Astrocyte of the spinal cord (primary cell): ENCODE results near the gene OR2T5.
"Not testable (repeated sequence)": the region's sequence is repeated elsewhere in the genome, so short reads cannot be mapped to it uniquely, and the experiment has no call there.

Experiments
- DNase-seq: peaks from one replicate; pipeline ENCODE4 v3.0.0; 2011; ENCODE audit warnings: low read depth, low spot score
- H3K4me3 ChIP-seq: 2 replicates; pipeline ENCODE4 v1.5.1; 2011; ENCODE audit warnings: low read depth, mild to moderate bottlenecking, low read length, moderate library complexity
- in situ Hi-C: cut with HindIII; loops from 2 replicates; pipeline ENCODE4 v1.10.0; 2017; ENCODE audit warnings: low sequenced_read_pairs

OR2T5 gene

DNA sequence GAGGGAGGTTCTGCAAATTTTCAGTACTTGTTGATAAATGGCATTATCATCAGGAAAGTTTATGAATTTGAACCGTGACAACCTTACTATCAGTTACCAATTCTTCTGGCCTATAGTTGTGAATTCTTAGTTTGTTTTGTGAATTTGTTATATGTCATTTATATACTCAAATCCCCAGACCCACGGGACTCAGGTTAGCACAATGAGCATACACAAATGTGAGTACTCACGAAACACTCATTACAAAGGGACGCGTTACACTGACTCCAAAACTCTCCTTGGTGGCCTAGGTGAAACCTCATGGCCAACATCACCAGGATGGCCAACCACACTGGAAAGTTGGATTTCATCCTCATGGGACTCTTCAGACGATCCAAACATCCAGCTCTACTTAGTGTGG lies at the start of gene OR2T5:
Gene OR2T5 (plus strand): TSS at position 301 of the 400 bp plus-strand sequence. CDS start 0 bp downstream, at position 301.
- in situ Hi-C loops, H3K4me3 ChIP-seq, DNase-seq: not testable (repeated sequence)

GRCh38 chr1:248438668-248439067 lies 49.7 kb upstream of the OR2T5 start:
- DNase-seq, in situ Hi-C loops, H3K4me3 ChIP-seq: not testable (repeated sequence)

- DNase-seq, H3K4me3 ChIP-seq, in situ Hi-C loops: not testable (repeated sequence)
Measured at GRCh38 chr1:248439283-248439682, 49.1 kb upstream of the OR2T5 start.

DNA sequence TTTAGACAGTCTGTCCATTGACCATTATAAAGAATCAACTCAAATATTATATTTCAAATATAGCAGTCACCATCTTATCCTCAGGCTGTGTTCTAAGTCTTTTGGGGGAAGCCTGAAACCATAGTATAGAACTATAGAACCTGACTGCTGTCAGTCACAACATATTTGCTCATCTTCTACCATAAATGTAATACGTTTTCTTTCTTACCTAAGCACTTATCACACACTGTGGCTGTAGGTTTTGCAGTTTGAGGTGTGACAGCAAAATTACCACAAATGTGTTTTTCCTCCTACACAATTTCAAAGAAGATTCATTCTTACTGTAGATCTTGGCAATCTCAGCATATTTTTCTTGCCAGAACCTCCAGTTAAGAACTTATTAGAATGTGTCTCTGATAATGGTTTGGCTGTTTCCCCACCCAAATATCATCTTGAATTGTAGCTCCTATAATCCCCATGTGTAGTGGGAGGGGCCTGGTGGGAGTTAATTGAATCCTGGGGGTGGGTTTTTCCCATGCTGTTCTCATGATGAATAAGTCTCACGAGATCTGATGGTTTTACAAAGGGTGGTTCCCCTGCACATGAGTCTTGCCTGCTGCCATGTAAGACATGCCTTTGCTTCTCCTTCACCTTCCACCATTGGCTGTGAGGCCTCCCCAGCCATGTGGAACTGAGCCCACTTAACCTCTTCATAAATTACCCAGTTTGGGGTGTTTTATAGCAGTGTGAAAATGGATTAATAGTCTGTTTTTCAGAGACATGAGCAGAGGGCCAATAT lies 45.7 kb upstream of the OR2T5 start:
- H3K4me3 ChIP-seq, in situ Hi-C loops, DNase-seq: not testable (repeated sequence)

GRCh38 chr1:248444603-248445002 lies 43.8 kb upstream of the OR2T5 start:
- H3K4me3 ChIP-seq, in situ Hi-C loops, DNase-seq: not testable (repeated sequence)

- in situ Hi-C loops, H3K4me3 ChIP-seq: not testable (repeated sequence)
Measured at GRCh38 chr1:248445399-248445798, 43.0 kb upstream of the OR2T5 start, which contains the start of gene OR2T2. Gene OR2T2, plus strand, starts transcription at chr1:248445637. Its CDS starts 7,161 bp downstream, at chr1:248452798.

DNA sequence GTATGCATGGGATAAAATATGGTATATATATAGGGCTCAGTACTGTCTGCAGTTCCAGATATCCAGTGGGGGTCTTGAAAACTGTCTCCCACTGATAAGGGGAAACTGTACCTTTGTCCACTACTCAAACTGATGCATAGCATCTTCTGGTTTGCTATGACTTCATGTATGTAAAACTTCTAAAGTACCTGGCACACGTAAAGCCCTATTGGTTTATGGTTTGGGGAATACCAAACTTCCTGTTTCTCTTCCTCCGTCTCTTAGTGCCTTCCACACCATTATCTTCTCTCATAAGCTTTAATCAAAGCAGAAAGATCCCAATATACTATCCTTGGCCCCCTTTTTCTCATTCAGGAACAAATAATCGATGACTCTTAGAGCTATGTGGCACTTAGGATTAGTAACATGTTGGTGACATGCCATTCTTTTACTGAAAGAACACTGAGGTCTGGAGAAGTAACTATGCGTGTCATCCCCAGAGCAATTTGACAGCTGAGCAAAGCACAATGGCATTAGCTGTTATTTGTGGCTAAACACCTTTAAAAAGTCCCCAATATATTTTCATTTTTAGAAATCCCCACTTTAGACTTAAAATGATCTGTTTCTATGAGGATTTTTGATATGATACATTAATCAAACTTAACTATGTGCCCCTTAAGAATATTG lies 39.8 kb upstream of the OR2T5 start:
- DNase-seq, H3K4me3 ChIP-seq, in situ Hi-C loops: not testable (repeated sequence)

More at GRCh38 chr1:248445399-248445798, 43.0 kb upstream of the OR2T5 start, which contains the start of gene OR2T2:
- not testable (repeated sequence) for DNase-seq

DNA sequence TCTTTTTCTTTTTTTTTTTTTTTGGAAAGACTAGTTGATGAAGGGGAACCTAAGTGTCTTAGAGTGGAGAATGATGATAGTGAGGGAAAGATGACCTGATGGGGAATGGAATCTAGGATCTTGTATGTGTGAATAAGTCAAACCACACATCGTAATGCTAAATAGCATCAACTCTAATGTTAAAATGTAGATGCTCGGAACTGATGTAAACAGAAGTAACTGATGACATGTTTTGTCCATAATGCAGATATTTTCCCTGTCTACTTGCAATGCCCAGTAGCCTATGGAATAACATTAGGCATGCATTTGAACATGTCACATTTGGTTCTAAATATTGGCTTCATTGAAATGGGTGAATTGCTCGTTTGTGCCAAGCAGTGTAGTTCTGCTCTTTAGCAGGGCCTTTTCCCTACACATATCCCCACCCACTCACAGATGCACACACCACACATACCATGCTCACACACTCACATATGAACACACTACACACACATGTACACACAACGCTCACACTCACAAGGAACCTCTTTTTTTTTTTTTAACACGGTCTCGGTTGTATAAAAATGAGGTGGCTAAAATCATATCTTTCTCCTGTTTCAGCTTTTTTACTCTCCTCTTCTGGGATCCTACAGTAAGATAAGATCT lies 38.4 kb upstream of the OR2T5 start:
- H3K4me3 ChIP-seq, DNase-seq, in situ Hi-C loops: not testable (repeated sequence)

GRCh38 chr1:248450466-248451145 lies 37.8 kb upstream of the OR2T5 start:
- in situ Hi-C loops, DNase-seq, H3K4me3 ChIP-seq: not testable (repeated sequence)

DNA sequence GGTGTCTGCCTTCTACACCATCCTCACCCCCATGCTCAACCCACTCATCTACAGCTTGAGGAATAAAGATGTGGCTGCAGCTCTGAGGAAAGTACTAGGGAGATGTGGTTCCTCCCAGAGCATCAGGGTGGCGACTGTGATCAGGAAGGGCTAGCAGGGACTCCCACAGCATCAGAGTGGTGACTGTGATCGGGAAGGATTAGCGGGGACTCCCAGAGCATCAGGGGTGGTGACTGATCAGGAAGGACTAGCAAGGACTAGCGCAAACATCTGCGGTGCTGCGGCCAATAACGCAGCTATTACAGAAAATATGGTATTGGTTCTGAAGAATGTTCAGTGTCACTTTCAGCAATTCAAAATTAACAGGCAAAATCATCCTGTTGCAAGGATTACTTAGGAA lies 34.8 kb upstream of the OR2T5 start:
- DNase-seq, H3K4me3 ChIP-seq, in situ Hi-C loops: not testable (repeated sequence)

- H3K4me3 ChIP-seq, DNase-seq, in situ Hi-C loops: not testable (repeated sequence)
Measured at GRCh38 chr1:248455045-248455444, 33.3 kb upstream of the OR2T5 start.

DNA sequence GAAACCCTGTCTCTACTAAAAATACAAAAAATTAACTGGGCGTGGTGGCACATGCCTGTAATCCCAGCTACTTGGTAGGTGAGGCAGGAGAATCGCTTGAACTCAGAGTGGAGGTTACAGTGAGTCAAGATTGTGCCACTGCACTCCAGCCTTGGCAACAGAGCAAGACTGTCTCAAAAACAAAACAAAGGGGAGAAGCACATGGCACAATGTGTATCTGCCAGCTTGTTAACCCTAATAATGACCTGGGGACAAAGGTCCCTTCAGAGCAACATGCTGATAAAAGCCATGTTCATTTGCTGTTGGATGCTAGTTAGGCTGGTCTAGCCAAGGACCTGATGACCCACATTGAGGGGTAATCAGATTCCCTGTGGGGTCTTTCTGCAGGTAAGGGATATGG lies 31.8 kb upstream of the OR2T5 start:
- H3K4me3 ChIP-seq, in situ Hi-C loops, DNase-seq: not testable (repeated sequence)

- H3K4me3 ChIP-seq, in situ Hi-C loops, DNase-seq: not testable (repeated sequence)
Measured at GRCh38 chr1:248459117-248459516, 29.3 kb upstream of the OR2T5 start.
